SK-N-SH (cell line): ENCODE results near the gene PAM. TPM values are rescaled to one million over a fixed set of nuclear protein-coding genes. Genes with fewer than 3 reads are reported as not detected.

Experiments
- CTCF ChIA-PET: fragments of 300-600, 350-600 bp; formaldehyde crosslinking; extraction: SDS; loops from one replicate; lab custom pipeline; 2021; lab: Yijun Ruan, JAX
- POLR2A ChIA-PET: fragments of 350-600 bp; sonication (Branson Sonifier 250); formaldehyde crosslinking; extraction: SDS; loops from one replicate; lab custom pipeline; 2020; ENCODE audit warnings: antibody characterized with exemption, inconsistent platforms; lab: Yijun Ruan, JAX
- DNase-seq: peaks from one replicate; pipeline ENCODE4 v3.0.0; 2012
- H2AFZ ChIP-seq: fragments of 200-600 bp; sonication (generic); 2 replicates; pipeline ENCODE4 v1.8.1; 2016; ENCODE audit warnings: antibody characterized with exemption, mild to moderate bottlenecking, low read depth
- H3F3A ChIP-seq: fragments of 200-600 bp; sonication (generic); replicated peaks from 2 replicates; pipeline ENCODE3; 2016; ENCODE audit warnings: antibody characterized with exemption, mild to moderate bottlenecking; ENCODE audit not compliant: insufficient read depth
- H3K27ac ChIP-seq, 2 experiments: fragments of 200-500 bp in 1 of 2; fragments of 200-600 bp in 1 of 2; sonication (Bioruptor generic) in 1 of 2; sonication (generic), shearing (Covaris generic) in 1 of 2; 2 replicates each; pipeline versions ENCODE4 v1.5.1 to v1.6.1; 2014 to 2016; ENCODE audit warnings: low read depth in 2 of 2, inconsistent platforms in 1 of 2, low read length in 1 of 2, mild to moderate bottlenecking in 1 of 2, mixed read lengths in 1 of 2
- H3K27me3 ChIP-seq: fragments of 200-600 bp; sonication (generic), shearing (Covaris generic); 2 replicates; pipeline ENCODE4 v1.6.1; 2016; ENCODE audit warnings: mixed run types; ENCODE audit not compliant: insufficient read depth
- H3K36me3 ChIP-seq, 2 experiments: fragments of 200-500 bp in 1 of 2; fragments of 200-600 bp in 1 of 2; sonication (Bioruptor generic) in 1 of 2; sonication (generic) in 1 of 2; replicated peaks in 1 of 2; 2 replicates each; pipeline versions ENCODE3 to v1.5.1; 2014 to 2016; ENCODE audit warnings: low read length in 1 of 2, mild to moderate bottlenecking in 1 of 2; ENCODE audit not compliant: insufficient read depth in 2 of 2, control insufficient read depth in 1 of 2
- H3K4me1 ChIP-seq, 2 experiments: fragments of 200-500 bp in 1 of 2; fragments of 200-600 bp in 1 of 2; sonication (Bioruptor generic) in 1 of 2; sonication (generic), shearing (Covaris generic) in 1 of 2; 2 replicates each; pipeline versions ENCODE4 v1.5.1 to v1.6.1; 2014 to 2016; ENCODE audit warnings: low read depth in 1 of 2, low read length in 1 of 2, mixed run types in 1 of 2; ENCODE audit not compliant: insufficient read depth in 2 of 2, control insufficient read depth in 1 of 2
- H3K4me2 ChIP-seq: fragments of 200-600 bp; sonication (generic), shearing (Covaris generic); 2 replicates; pipeline ENCODE4 v1.6.1; 2017; ENCODE audit warnings: mixed run types
- H3K4me3 ChIP-seq, 2 experiments: fragments of 200-500 bp in 1 of 2; fragments of 200-600 bp in 1 of 2; sonication (Bioruptor generic) in 1 of 2; sonication (generic), shearing (Covaris generic) in 1 of 2; 2 replicates each; pipeline versions ENCODE4 v1.5.1 to v1.8.1; 2014 to 2016; ENCODE audit warnings: low read depth in 2 of 2, inconsistent platforms in 1 of 2, low read length in 1 of 2, mild to moderate bottlenecking in 1 of 2, mixed read lengths in 1 of 2, moderate library complexity in 1 of 2
- H3K79me2 ChIP-seq: fragments of 200-600 bp; sonication (generic); 2 replicates; pipeline ENCODE4 v1.8.1; 2017; ENCODE audit warnings: mild to moderate bottlenecking; ENCODE audit not compliant: insufficient read depth
- H3K9ac ChIP-seq: fragments of 200-600 bp; sonication (generic); 2 replicates; pipeline ENCODE4 v1.6.1; 2017; ENCODE audit warnings: mixed run types
- H3K9me2 ChIP-seq: fragments of 200-600 bp; sonication (generic); 2 replicates; pipeline ENCODE4 v1.6.1; 2017; ENCODE audit warnings: mixed run types
- H3K9me3 ChIP-seq: fragments of 200-600 bp; sonication (generic); 2 replicates; pipeline ENCODE4 v1.6.1; 2017; ENCODE audit warnings: mixed run types, mild to moderate bottlenecking, moderate library complexity
- H4K20me1 ChIP-seq: fragments of 200-600 bp; sonication (generic); 2 replicates; pipeline ENCODE4 v1.6.1; 2017; ENCODE audit warnings: mild to moderate bottlenecking, mixed run types; ENCODE audit not compliant: insufficient read depth
- CHD2 ChIP-seq: fragments of 150-350 bp; IDR thresholded peaks from 2 replicates; pipeline ENCODE4 v1.6.1; 2018; ENCODE audit warnings: low read length; ENCODE audit not compliant: partially characterized antibody
- FOXM1 ChIP-seq: IDR thresholded peaks from 2 replicates; pipeline ENCODE4 v1.4.0; 2012; ENCODE audit warnings: low read depth, mild to moderate bottlenecking
- NFIC ChIP-seq: IDR thresholded peaks from 2 replicates; pipeline ENCODE4 v1.4.0; 2012; ENCODE audit warnings: borderline replicate concordance
- POLR2AphosphoS5 ChIP-seq: IDR thresholded peaks from 2 replicates; pipeline ENCODE4 v1.6.1; 2012; ENCODE audit warnings: low read depth, low read length
- RAD21 ChIP-seq: IDR thresholded peaks from 2 replicates; pipeline ENCODE4 v1.6.1; 2012; ENCODE audit warnings: mild to moderate bottlenecking, low read length
- RCOR1 ChIP-seq: fragments of 150-350 bp; IDR thresholded peaks from 2 replicates; pipeline ENCODE4 v1.6.1; 2017; ENCODE audit warnings: antibody characterized with exemption, low read length
- SIN3A ChIP-seq: IDR thresholded peaks from 2 replicates; pipeline ENCODE4 v1.6.1; 2012; ENCODE audit warnings: low read depth, mild to moderate bottlenecking, low read length, moderate library complexity, borderline replicate concordance
- TCF12 ChIP-seq: IDR thresholded peaks from 2 replicates; pipeline ENCODE4 v1.4.0; 2012
- YY1 ChIP-seq: IDR thresholded peaks from 2 replicates; pipeline ENCODE4 v1.4.0; 2012; ENCODE audit warnings: low read depth, mild to moderate bottlenecking
- WGBS: methylation state at CpG from one replicate; pipeline ENCODE4 v1.1.6; 2017; ENCODE audit warnings: low lambda C conversion rate; 5-methylcytosine and 5-hydroxymethylcytosine counted together
- polyA plus RNA-seq, 3 experiments: library from polyadenylated mRNA; depleted of rRNA; stranded (reverse); fragments of >200 nt; gene quantifications; 2 replicates each; pipeline ENCODE4 v1.2.3, GENCODE V29; 2012
- TF ChIP-seq, protein P1 (sequence below): IDR thresholded peaks from 2 replicates; pipeline ENCODE4 v1.4.0; 2012; ENCODE audit warnings: low read depth, borderline replicate concordance
- TF ChIP-seq, protein P2 (sequence below): fragments of 200-600 bp; sonication (generic); IDR thresholded peaks from 2 replicates; pipeline ENCODE4 v1.6.1; 2017; ENCODE audit warnings: antibody characterized with exemption, mild to moderate bottlenecking, moderate library complexity

The PAM gene
- polyA plus RNA-seq, 1 of the 3 experiments (the other 2 are of a cell fraction), result 507 TPM

DNA sequence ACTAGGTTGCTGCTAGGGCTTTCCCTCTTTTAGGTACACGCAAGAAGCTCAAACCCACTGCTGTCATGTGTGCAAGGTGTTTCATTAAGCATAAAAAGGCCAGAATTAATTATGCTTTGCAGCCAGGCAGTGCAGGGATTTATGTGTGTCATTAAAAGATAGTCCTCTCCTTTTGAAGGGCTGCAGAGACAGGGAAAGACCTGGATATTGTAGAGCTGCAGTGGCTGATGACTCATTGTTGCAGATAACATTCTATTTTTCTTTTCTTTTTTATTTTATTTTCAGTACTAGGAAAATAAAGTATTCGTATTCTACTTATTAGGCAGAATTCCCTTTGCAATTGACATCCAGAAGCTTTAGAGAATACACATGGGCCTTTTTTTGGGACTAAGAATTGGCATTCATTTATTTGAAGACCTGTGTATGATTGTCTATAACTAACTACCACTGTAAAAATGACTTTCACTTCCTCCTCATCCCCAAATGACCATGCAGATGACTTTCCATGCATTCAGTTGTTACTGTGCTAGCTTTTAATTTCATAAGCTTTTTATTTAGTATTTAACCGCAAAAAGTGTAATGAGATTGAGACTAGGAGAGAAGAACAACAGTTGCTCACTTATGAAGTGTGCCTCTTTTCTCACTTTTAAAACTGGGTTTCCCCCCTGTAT is 113.0 kb downstream of the PAM start (continued):
- no peak for TF ChIP-seq CHD2
- peak; percentile 82 for TF ChIP-seq TCF12
- TF ChIP-seq SIN3A, result 0 out of 2 replicates have a peak, but pooled peaks have one; percentile 56
- TF ChIP-seq POLR2AphosphoS5, result peak; percentile 79
- TF ChIP-seq, all 33 proteins: peak for 8

DNA sequence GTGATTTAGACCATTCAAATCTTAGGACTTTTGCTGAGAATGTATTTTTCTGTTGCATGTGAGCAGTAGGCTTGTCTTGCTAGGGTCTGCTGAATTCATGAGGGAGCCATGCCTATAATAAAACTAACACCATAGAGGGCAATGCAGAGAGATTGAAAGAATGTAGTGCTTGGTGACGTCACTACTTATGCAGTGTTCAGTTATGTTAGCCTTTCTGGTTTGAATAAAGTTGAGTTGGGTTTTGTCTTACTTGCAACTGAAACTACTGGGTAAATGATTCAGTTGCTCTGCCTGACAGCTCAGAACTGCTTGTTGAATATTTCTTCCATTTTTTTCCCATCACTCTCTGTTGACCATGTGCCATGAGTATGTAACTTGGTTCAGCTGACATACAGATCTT is 114.1 kb downstream of the PAM start:
- H2AFZ ChIP-seq, result no peak overlapping the region
- H3K4me2 ChIP-seq, result peak overlapping the region; percentile 85; the same call in 1 of the 2 replicates
- H3K36me3 ChIP-seq, result peaks cover 41 to 54% of the 10 kb centered on the region in 2 experiments
- peaks cover 76% of the 10 kb centered on the region for H3K79me2 ChIP-seq
- peaks cover 3 to 17% of the 10 kb centered on the region in 2 experiments; a peak in 3 of 4 replicates for H3K4me1 ChIP-seq
- H3K27ac ChIP-seq, result peak overlapping the region in 1 of 2 experiments; percentile 68; a peak in 2 of 4 replicates
- no peak overlapping the region for H3K9ac ChIP-seq
- no peak overlapping the region for H3K4me3 ChIP-seq
- no peaks in the 10 kb centered on the region for H3K27me3 ChIP-seq
- peaks cover 10% of the 10 kb centered on the region for H3F3A ChIP-seq
- H3K9me2 ChIP-seq, result no peaks in the 10 kb centered on the region
- no peak for DNase-seq
- no peaks in the 10 kb centered on the region for H3K9me3 ChIP-seq
- POLR2A ChIA-PET, result no interaction called here
- WGBS, result 88% methylated on average over 1 of the region's 1 CpG
- H4K20me1 ChIP-seq, result no peaks in the 10 kb centered on the region; the same call in 1 of the 2 replicates
- no peak for TF ChIP-seq RAD21
- TF ChIP-seq YY1, result no peak
- TF ChIP-seq, protein P1, sequence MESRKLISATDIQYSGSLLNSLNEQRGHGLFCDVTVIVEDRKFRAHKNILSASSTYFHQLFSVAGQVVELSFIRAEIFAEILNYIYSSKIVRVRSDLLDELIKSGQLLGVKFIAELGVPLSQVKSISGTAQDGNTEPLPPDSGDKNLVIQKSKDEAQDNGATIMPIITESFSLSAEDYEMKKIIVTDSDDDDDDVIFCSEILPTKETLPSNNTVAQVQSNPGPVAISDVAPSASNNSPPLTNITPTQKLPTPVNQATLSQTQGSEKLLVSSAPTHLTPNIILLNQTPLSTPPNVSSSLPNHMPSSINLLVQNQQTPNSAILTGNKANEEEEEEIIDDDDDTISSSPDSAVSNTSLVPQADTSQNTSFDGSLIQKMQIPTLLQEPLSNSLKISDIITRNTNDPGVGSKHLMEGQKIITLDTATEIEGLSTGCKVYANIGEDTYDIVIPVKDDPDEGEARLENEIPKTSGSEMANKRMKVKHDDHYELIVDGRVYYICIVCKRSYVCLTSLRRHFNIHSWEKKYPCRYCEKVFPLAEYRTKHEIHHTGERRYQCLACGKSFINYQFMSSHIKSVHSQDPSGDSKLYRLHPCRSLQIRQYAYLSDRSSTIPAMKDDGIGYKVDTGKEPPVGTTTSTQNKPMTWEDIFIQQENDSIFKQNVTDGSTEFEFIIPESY, result no peak
- TF ChIP-seq TCF12, result no peak
- TF ChIP-seq RCOR1, result no peak
- no peak for TF ChIP-seq FOXM1
- TF ChIP-seq, protein P2, sequence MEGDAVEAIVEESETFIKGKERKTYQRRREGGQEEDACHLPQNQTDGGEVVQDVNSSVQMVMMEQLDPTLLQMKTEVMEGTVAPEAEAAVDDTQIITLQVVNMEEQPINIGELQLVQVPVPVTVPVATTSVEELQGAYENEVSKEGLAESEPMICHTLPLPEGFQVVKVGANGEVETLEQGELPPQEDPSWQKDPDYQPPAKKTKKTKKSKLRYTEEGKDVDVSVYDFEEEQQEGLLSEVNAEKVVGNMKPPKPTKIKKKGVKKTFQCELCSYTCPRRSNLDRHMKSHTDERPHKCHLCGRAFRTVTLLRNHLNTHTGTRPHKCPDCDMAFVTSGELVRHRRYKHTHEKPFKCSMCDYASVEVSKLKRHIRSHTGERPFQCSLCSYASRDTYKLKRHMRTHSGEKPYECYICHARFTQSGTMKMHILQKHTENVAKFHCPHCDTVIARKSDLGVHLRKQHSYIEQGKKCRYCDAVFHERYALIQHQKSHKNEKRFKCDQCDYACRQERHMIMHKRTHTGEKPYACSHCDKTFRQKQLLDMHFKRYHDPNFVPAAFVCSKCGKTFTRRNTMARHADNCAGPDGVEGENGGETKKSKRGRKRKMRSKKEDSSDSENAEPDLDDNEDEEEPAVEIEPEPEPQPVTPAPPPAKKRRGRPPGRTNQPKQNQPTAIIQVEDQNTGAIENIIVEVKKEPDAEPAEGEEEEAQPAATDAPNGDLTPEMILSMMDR, result no peak
- TF ChIP-seq NFIC, result no peak
- TF ChIP-seq, all 33 proteins: peak for 0
- CTCF ChIA-PET, result interaction anchor here (0.8 kb wide), 2 partner anchors 9 to 89 kb away, joined by 3 read pairs; no protein-coding TSS in a partner anchor
